Measurements from ENCODE around the gene NMNAT3.

The NMNAT3 gene

DNA sequence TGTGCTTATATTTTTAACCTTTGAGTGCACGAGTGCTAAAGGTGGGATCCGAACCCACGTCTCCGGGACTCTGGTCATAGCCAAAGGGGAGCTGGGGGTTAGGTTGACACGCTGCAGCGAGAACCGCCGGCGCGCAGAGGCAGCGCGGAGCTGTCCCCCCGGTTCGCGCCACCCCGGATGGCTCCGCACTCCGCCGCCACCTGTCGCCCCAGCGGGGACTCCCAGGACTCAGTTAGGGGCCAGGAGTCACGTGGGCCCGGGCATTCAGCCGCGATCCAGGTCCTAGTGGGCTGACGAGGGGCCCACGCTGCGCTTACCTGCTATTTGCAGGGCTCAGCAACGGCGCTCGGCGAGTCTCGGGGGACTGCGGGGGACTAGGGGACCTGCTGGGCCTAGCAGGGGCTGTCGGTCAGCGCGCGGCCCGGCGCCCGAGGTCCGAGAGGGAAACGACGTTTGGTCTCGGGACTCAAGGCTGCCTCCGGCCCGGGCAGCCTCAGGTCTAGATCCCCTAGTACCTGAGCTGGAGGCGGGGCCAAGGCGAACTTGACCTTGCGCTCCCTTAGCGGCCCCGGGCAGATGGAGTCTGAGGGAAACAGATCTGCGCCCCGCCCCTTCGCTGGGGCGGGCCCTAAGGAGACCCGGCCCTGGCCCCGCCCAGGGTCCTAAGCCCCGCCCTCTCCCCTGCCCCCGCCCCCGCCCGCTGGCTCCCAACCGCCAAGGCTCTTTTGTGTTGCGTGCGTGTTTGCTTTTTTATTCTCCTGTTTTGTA, at the start of gene NMNAT3:
TSS of gene NMNAT3 (minus strand) at position 585 of the 768 bp plus-strand sequence. CDS start 50,248 bp downstream, outside the sequence.
- DNase-seq: peak; percentile 90

DNA sequence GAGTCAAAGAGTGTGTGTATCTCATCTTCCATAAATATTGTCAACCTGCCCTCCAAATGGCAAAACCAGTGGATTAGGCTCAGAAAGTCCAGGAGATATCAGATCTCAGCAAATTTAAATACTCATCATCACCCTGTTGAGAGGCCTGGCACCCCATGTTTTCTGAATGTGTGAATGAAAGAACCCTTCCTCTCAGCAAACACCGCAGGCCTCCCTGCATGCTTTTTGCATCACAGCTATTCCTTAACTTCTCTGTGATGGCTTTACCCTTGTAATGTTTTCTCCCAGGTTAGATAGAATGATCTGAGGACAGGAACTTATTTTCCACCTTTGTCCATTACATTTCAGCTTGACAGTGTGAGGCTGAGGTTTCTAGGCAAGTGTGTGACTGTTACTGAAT, 43.6 kb upstream of the NMNAT3 start:
- no peak for DNase-seq

- DNase-seq: no peak
These were observed 40.6 kb upstream of the NMNAT3 start for GRCh38 chr3:139718415-139718814.

DNA sequence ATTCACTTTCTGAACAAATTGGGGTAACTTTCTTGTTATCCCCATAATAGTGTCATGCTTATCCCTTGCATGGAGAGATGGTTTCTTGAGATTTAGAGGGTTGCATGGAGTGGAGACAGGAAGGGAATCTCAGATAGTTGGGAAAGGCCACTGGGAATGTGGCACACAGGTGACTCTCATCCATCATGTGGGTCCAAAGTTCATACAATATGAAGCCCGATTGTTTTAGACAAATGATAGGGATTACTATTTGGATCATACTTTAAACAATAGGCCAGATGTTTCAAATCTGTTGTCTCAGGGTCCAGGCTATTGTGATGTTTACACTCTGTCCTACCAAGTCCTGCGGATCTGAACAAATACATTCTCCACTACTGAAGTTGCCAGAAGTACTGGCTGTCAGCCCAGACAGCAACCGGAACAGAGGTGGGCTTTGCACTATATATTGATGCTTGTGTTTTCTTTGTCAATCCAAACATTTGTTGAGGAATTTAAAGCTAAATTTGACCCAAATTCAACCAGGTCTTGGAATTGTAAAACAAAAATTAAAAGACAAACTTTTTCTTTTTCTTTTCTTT, 39.2 kb upstream of the NMNAT3 start:
- DNase-seq: no peak

- no peak for DNase-seq
These were observed 38.1 kb upstream of the NMNAT3 start for GRCh38 chr3:139715743-139716360.

- DNase-seq: no peak
These were observed 37.4 kb upstream of the NMNAT3 start for GRCh38 chr3:139715166-139715565.

GRCh38 chr3:139710212-139710611, 32.4 kb upstream of the NMNAT3 start:
- DNase-seq: no peak

DNA sequence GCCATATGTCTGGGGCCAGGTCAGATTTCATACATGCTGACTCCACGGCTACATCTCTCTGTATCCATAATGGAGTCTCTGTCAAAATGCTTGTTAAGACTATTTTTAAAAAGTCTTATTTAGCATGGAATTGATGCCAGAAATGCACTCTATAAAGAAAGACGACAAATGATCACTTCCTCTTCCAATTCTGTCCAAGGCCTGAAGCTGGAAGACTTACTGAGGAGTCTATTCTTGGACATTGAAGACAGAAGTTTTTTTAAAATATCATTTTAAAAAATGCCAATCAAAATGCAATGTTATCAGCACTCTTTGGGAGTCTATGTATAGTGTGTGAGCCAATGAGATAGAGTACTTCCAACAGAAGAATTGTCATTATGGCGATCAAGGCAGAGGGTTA, 27.9 kb upstream of the NMNAT3 start:
- no peak for DNase-seq

DNA sequence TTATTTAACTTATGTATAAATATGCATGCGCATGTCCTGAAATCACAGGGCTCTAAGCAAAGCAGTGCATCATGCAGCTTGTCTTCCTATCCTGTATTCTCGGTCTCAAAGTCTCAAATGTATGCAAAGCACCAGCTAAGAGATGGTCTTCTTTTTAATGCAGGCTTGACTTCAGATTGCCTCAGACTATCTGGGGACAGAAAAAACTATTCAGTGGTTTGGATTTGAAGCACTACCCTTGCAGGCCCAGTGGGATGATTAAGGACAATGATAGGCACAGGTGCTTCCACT, 18.5 kb upstream of the NMNAT3 start:
- DNase-seq: no peak

DNA sequence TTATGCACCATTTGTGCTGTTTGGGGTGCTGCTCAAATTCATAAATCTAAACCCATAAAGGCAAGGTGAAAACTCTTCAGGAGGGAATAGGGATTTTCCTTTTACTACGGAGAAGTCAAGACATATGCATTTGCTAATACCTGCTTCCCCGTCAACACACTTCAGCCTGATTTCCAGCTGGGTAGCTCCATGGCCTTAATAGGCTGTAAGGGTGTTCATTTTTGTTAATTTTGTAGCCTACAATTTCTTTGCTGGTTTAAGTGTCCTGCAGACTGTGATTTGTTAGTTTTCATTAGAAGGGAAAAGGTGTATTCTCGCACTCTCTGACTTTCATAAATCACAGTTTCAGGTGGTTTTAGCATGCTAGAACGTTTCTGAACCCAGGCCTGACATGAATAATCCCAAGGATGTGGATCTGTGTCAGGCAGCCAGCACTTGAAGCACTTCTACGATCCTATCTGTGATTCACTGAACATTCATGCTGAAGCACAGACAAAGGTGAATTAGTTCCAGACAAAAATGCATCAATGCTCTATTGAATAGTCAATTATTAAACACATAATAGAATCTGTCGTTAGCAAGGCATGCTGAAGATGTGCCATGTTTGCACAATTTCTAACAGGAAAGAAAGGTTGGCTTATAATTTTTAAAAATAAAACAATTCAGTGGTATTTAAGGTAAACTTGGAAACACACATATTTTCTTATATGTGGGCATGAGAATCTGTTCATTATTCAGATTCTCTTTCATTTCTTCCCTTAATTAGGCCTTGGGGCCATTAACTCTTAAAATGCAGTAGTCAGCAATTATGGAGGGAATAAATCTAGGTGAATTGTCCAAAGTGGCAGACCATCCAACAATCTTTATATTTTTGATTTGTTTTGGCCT, 17.9 kb upstream of the NMNAT3 start:
- DNase-seq: no peak

- no peak for DNase-seq
These were observed 17.2 kb upstream of the NMNAT3 start for GRCh38 chr3:139695007-139695406.

GRCh38 chr3:139694542-139694941, 16.8 kb upstream of the NMNAT3 start:
- no peak for DNase-seq

DNA sequence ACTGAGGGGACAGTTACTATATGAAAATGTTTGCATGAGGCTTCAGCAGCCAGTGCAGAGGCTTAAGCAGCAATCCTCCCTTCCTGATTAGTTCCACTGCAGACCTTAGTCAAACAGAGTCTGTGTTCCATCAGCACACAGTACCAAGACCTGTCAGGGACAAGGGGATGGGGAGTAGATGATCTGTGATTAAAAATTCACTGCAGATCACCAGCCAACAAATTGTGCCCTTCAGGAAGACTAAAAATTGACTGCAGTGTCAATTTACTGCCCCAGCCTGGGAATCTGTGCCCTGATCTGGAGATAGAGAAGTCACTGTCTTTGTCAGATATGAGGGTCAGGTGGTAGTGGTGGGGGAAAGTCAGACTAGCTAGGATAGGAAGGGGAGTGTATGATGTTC, 13.8 kb upstream of the NMNAT3 start:
- DNase-seq: no peak

GRCh38 chr3:139689708-139690228, 12.0 kb upstream of the NMNAT3 start:
- DNase-seq: no peak

- DNase-seq: no peak
These were observed 11.3 kb upstream of the NMNAT3 start for GRCh38 chr3:139689122-139689521.

DNA sequence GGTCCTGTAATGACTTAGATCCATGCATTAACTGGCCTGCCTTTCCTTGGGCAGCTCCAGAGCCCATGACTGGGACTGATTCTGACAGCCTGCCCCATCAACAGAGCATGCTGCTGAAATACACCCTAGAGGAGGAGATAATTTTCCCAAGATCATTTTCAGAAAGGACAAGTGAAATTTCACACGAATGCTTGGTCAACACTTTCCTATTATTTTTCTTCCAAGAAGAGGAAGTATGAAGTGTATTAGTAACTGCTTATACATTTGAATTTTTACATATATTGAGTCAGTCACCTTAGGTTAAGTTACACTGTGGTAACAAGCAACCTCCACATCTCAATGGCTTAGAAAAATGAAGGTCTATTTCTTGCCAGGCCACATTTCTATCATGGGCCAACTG, 9.7 kb upstream of the NMNAT3 start:
- DNase-seq: no peak

GRCh38 chr3:139686624-139687023, 8.9 kb upstream of the NMNAT3 start:
- no peak for DNase-seq

GRCh38 chr3:139686206-139686605, 8.4 kb upstream of the NMNAT3 start:
- no peak for DNase-seq

DNA sequence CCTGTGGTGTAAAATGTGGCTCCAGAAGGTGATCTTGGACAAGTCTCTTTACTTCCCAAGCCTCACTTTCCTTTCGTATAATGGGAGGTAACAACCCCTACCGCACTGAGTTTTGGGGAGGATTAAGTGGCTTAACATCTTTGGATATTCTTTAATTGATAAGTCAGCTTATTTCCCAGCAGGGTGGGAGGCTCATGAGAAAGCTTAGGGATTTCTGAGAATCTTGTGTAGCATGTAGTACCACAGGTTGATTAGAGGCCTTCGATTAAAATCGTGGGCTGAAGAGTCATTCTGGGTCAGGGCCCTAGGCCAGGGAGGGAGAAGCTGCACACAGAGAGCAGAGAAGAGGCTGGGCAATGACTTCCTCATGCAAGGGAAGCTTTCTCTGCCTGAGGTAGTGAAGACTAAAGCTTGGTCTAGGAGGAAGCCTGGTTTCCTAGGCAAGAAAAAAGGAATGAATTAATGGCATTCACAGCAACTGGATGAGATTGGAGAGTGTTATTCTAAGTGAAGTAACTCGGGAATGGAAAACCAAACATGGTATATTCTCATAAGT, 1.5 kb upstream of the NMNAT3 start:
- DNase-seq: no peak

- DNase-seq: no peak
These were observed 962 bp downstream of the NMNAT3 start for GRCh38 chr3:139676632-139677387.

DNA sequence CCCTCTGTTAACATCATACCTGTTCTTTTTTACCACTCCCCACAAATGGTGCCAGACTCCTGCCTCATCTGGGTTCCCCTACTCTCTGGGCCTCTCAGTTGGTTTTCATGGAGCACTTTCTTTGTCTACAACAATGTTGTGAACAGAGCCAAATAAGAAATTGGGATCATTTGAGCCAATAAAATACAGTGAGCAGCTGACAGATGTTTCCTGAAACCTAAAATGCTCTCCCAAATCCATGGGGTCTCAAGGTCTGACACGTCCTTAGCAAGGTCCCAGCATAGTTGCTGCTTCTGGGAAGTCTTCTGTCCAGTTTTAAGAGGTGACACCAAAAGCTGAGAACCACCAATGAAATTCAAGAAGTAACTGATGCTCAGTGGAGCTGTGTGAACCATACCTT, 1.7 kb downstream of the NMNAT3 start:
- DNase-seq: no peak

- DNase-seq: no peak
These were observed 2.4 kb downstream of the NMNAT3 start for GRCh38 chr3:139675327-139675726.

All from CD4-positive, alpha-beta T cell treated with Interleukin-17A for 4 hours (primary cell).